Measurements from ENCODE around the gene MGAT5B.
A peak's percentile ranks its signal among the peaks of the same experiment; 100 is the strongest.
"Not testable (repeated sequence)": the region's sequence is repeated elsewhere in the genome, so short reads cannot be mapped to it uniquely, and the experiment has no call there.

MGAT5B gene

GRCh38 chr17:76956846-76957540, 88.8 kb downstream of the MGAT5B start:
- no peak for DNase-seq

- no peak for DNase-seq
These were observed 89.7 kb downstream of the MGAT5B start for GRCh38 chr17:76957678-76958464.

- DNase-seq: no peak
These were observed 90.8 kb downstream of the MGAT5B start for GRCh38 chr17:76958974-76959373.

- DNase-seq: no peak
These were observed 93.7 kb downstream of the MGAT5B start for GRCh38 chr17:76961869-76962268.

- DNase-seq: no peak
These were observed 94.7 kb downstream of the MGAT5B start for GRCh38 chr17:76962858-76963257.

- DNase-seq: peak; percentile 15
These were observed 97.8 kb downstream of the MGAT5B start for GRCh38 chr17:76966016-76966415.

GRCh38 chr17:76966486-76967181, 98.4 kb downstream of the MGAT5B start:
- DNase-seq: no peak

GRCh38 chr17:76967762-76968161, 99.6 kb downstream of the MGAT5B start:
- no peak for DNase-seq

- DNase-seq: peak; percentile 70
These were observed 100.7 kb downstream of the MGAT5B start for GRCh38 chr17:76968707-76969597.

- DNase-seq: peak; percentile 36
These were observed 101.5 kb downstream of the MGAT5B start for GRCh38 chr17:76969598-76970172.

- not testable (repeated sequence) for DNase-seq
These were observed 102.0 kb downstream of the MGAT5B start for GRCh38 chr17:76970228-76970627.

- DNase-seq: no peak
These were observed 103.9 kb downstream of the MGAT5B start for GRCh38 chr17:76972046-76972641.

- DNase-seq: peak; percentile 73
These were observed 104.8 kb downstream of the MGAT5B start for GRCh38 chr17:76973040-76973439.

- no peak for DNase-seq
These were observed 106.5 kb downstream of the MGAT5B start for GRCh38 chr17:76974721-76975120.

GRCh38 chr17:76978050-76978449, 109.8 kb downstream of the MGAT5B start:
- not testable (repeated sequence) for DNase-seq

GRCh38 chr17:76981545-76982295, 113.5 kb downstream of the MGAT5B start:
- no peak for DNase-seq

GRCh38 chr17:76982408-76983074, 114.3 kb downstream of the MGAT5B start:
- DNase-seq: no peak

GRCh38 chr17:76983075-76983775, 115.0 kb downstream of the MGAT5B start:
- no peak for DNase-seq

GRCh38 chr17:76986365-76986764, 118.2 kb downstream of the MGAT5B start:
- DNase-seq: no peak
